Ovary (tissue), 9 donors: Measurements from ENCODE around the gene DLK1. TPM values are rescaled to one million over a fixed set of nuclear protein-coding genes. Genes with fewer than 3 reads are reported as not detected.

Source experiments
- DNase-seq, 5 donors: peaks; one replicate each; pipeline ENCODE4 v3.0.0-alpha.2; 2019 to 2020
- H3K27ac ChIP-seq, 2 donors: fragments of 200-600 bp; one replicate each; pipeline versions ENCODE4 v1.5.1 to v1.8.0; 2019 to 2022
- H3K27me3 ChIP-seq: fragments of 200-600 bp; one replicate; pipeline ENCODE4 v1.8.0; 2022
- H3K36me3 ChIP-seq: fragments of 200-600 bp; sonication (generic); one replicate; pipeline ENCODE4 v1.5.1; 2019
- H3K4me1 ChIP-seq: one replicate; pipeline ENCODE4 v1.8.1; 2013; ENCODE audit warnings: mild to moderate bottlenecking, moderate library complexity; ENCODE audit not compliant: insufficient read depth
- H3K4me3 ChIP-seq: fragments of 200-600 bp; sonication (generic); one replicate; pipeline ENCODE4 v1.5.1; 2017
- H3K9me3 ChIP-seq, 2 donors: fragments of 200-600 bp in 1 of 2; sonication (generic) in 1 of 2; one replicate each; pipeline versions ENCODE4 v1.5.1 to v1.8.1; 2013 to 2019; ENCODE audit warnings: mild to moderate bottlenecking in 1 of 2, moderate library complexity in 1 of 2
- EP300 ChIP-seq: sonication (generic); formaldehyde crosslinking; IDR thresholded peaks from one replicate; pipeline ENCODE4 v1.6.1; 2017; ENCODE audit warnings: antibody characterized with exemption
- POLR2A ChIP-seq: fragments of 450-650 bp; IDR thresholded peaks from one replicate; pipeline ENCODE4 v1.6.1; 2017; ENCODE audit warnings: antibody characterized with exemption, mild to moderate bottlenecking, moderate library complexity
- WGBS, 3 donors: extraction: QIAGEN DNeasy Blood & Tissue Kit in 1 of 3; methylation state at CpG; one replicate each; pipeline versions ENCODE4 v1.1.5 to v1.1.7; 2013 to 2017; 5-methylcytosine and 5-hydroxymethylcytosine counted together
- intact Hi-C, 4 donors: fragments of 100-400 bp; cut with DNase I; formaldehyde crosslinking; loops; one replicate each; pipeline versions ENCODE4 v1.11.0 to v1.15.1; 2022 to 2023
- polyA plus RNA-seq, 2 donors: library from polyadenylated mRNA; stranded (reverse); fragments of 200-250 nt in 1 of 2; fragments of 350-450 nt in 1 of 2; fragmentation: Illumina TruSeq in 1 of 2; extraction: RNeasy Lipid Tissue Mini Kit (QIAGEN cat#74804) in 1 of 2; gene quantifications; one replicate each; pipeline ENCODE4 v1.2.3, GENCODE V29; 2013 to 2014
- total RNA-seq, 7 donors: library from RNA; depleted of rRNA in 2 of 7; stranded (reverse); fragments of >200 nt in 2 of 7; fragmentation: NEBNext Ultra II Directional in 3 of 7; extraction: Animal tissue kit (Norgen Biotek cat#: 25700) in 3 of 7; gene quantifications; one replicate each; pipeline versions ENCODE4 v1.1.0 to v1.2.4, GENCODE V29; 2016 to 2023
- TF ChIP-seq, protein P1 (sequence below), 3 donors: fragments of 450-650 bp in 2 of 3; fragments of 200-600 bp in 1 of 3; IDR thresholded peaks; one replicate each; pipeline versions ENCODE4 v1.5.1 to v1.8.0; 2016 to 2022; ENCODE audit warnings: antibody characterized with exemption in 3 of 3, mild to moderate bottlenecking in 1 of 3
- donor health status: DM: no; HTN: no; CAD: no; lungs with moderate emphysema.
- donor health status: DM: no; HTN: no; CAD: no.
- donor health status: Bipolar disorder and iron deficiency.
- donor health status: DM: yes; HTN: yes; CAD: no.
- donor health status: DM: no; HTN: no; CAD: no.
- donor health status: DM: yes; HTN: yes; CAD: no.

Gene DLK1
- total and polyA plus RNA-seq, 9 donors, result 34.2 to 1,875 (median 108) TPM

DNA sequence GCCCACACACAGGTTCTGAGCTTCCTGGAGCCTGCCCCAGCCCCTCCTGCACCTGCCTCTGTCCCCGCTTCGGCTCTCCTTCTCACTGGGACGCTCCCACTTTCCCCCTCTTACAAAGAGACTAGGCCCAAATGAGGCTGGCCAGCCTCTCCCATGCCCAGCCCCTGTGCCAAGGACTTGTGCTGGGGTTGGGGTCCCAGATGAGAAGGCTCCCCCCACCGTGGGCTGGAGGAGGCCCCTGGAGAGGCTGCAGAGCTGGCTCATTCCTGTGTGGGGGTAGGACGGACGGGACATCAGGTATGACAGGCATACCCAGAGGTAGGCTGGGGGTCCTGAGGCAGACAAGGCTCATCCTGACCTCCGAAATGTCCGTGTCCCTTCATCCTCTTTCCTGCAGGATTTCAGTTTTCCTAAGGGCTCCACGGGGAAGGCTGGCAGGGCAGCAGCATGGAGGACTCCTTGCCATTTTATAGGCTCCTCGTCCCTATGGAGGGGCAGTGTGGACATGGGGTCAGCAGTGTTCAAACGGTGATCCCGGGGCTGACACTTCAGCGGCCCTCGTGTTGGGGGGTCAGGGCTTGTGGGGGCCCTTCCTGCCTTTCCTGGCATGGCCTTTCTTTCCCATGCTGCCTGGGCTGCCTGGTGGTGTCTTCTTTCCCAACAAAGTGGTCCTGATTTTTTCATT is 50.1 kb downstream of the DLK1 start:
- 76 to 90% (median 84%) methylated on average over 14 of the region's 14 CpGs for WGBS, 3 donors
- Histone ChIP-seq H3K27ac (no peak overlapping the region), H3K4me1 (peaks cover 2% of the 10 kb centered on the region), H3K4me3 (no peak overlapping the region), H3K27me3 (no peaks in the 10 kb centered on the region), H3K9me3 (no peaks in the 10 kb centered on the region), H3K36me3 (no peaks in the 10 kb centered on the region)
- intact Hi-C loops, result loop anchor here in 1 of 4 donors (5.0 kb wide), 1 partner anchor 325 kb away; no protein-coding TSS in a partner anchor
- TF ChIP-seq, protein P1, sequence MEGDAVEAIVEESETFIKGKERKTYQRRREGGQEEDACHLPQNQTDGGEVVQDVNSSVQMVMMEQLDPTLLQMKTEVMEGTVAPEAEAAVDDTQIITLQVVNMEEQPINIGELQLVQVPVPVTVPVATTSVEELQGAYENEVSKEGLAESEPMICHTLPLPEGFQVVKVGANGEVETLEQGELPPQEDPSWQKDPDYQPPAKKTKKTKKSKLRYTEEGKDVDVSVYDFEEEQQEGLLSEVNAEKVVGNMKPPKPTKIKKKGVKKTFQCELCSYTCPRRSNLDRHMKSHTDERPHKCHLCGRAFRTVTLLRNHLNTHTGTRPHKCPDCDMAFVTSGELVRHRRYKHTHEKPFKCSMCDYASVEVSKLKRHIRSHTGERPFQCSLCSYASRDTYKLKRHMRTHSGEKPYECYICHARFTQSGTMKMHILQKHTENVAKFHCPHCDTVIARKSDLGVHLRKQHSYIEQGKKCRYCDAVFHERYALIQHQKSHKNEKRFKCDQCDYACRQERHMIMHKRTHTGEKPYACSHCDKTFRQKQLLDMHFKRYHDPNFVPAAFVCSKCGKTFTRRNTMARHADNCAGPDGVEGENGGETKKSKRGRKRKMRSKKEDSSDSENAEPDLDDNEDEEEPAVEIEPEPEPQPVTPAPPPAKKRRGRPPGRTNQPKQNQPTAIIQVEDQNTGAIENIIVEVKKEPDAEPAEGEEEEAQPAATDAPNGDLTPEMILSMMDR (IDR thresholded peaks at IDR 0.05), result no peak
- peak in 1 of 5 donors; percentile 10 for DNase-seq

DNA sequence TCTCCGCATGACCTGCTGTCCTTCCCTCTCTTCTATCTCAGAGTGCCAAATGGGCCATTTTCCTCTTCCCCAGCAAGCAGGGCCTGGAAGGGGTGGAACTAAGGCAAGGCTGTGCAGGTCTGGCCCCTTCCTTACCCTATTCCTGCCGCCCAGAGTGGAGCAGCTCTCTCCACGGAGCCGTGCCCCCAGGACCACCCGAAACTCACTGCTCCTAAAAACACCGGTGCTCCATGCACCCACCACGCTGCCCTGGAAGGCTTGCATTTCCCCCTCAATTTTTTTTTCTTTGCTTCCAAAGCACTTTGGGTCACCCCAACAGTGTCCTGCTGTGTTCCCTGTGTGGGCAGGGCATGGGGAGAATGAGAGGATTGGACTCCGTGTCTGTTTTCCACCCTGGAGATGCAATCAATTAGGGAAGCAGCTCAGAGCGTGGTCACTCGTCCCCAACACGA is 50.7 kb downstream of the DLK1 start:
- H3K36me3 ChIP-seq, result no peaks in the 10 kb centered on the region
- TF ChIP-seq, protein P1 (IDR thresholded peaks at IDR 0.05), result no peak
- TF ChIP-seq EP300 (no peak), POLR2A (no peak)
- peak in 1 of 5 donors; percentile 4 for DNase-seq
- no peak overlapping the region for H3K4me3 ChIP-seq
- no peak overlapping the region for H3K27ac ChIP-seq
- H3K27me3 ChIP-seq, result no peaks in the 10 kb centered on the region
- WGBS, 3 donors, result 86 to 91% (median 88%) methylated on average over 11 of the region's 11 CpGs
- H3K9me3 ChIP-seq, result no peaks in the 10 kb centered on the region
- intact Hi-C loops, result loop anchor here in 1 of 4 donors (5.0 kb wide), 1 partner anchor 325 kb away; no protein-coding TSS in a partner anchor
- peaks cover 2% of the 10 kb centered on the region for H3K4me1 ChIP-seq

DNA sequence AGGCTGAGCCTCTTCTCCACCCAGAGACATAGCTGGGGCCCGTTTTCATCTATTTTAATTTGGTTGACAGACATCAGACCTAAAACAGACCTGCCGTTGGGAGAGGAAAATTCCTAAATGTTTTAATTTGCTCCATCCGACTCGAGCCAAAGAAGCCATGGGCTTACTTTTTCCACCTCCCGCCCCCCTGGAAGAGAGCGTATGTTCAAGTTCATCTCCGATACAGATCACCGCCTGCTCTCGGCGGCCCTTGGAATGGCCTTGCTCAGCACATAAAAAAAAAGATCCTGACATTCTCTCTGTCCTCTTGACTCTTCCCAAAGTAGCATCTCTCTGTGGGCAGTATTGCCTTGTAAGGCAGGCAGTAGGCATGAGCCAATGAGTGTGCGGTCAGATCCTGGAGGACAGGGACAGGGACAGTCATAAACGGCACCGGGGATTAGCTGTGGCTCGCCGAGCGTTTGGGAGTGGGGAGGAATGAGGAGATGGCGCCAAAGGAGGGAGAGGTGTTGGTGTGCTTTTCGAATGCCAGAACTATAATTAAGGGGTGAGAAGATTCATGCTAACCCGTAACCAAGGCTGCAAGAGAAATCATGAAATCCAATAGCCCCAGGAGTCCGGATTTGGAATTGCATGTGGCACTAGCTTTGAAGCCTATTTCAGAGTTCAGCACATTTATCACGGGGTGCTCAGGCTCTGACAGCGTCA is 51.3 kb downstream of the DLK1 start:
- Histone ChIP-seq H3K4me1 (peaks cover 2% of the 10 kb centered on the region), H3K9me3 (no peaks in the 10 kb centered on the region), H3K27me3 (no peaks in the 10 kb centered on the region), H3K27ac (no peak overlapping the region), H3K36me3 (no peaks in the 10 kb centered on the region), H3K4me3 (no peak overlapping the region)
- peak in 1 of 5 donors; percentile 10 for DNase-seq
- 77 to 80% (median 78%) methylated on average over 22 of the region's 22 CpGs for WGBS, 3 donors
- intact Hi-C loops, result loop anchor here in 1 of 4 donors (5.0 kb wide), 1 partner anchor 324 kb away; no protein-coding TSS in a partner anchor
- TF ChIP-seq POLR2A (no peak), EP300 (no peak)
- TF ChIP-seq, protein P1 (IDR thresholded peaks at IDR 0.05), result no peak

DNA sequence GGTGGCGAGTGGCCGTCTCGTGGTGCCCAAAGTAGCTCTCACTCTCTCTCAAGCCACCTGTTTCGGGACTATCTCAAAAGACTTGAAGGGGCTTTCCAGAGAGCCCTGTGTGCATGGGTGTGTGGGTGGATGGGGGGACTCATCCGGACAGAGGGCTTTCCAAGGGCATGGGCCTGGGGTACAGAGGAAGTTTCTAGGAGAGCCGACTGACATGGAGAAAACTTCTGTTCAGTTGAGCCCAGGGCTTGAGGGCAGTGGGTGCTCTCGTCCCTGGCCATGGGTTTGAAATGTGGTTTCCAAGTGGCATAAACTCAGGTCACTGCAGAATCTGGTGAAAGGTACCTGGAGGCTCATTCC is 51.8 kb downstream of the DLK1 start:
- Histone ChIP-seq H3K27me3 (no peaks in the 10 kb centered on the region), H3K27ac (no peak overlapping the region), H3K4me1 (peaks cover 2% of the 10 kb centered on the region), H3K4me3 (no peak overlapping the region), H3K36me3 (no peaks in the 10 kb centered on the region), H3K9me3 (no peaks in the 10 kb centered on the region)
- no peak for TF ChIP-seq POLR2A
- TF ChIP-seq EP300, result no peak
- TF ChIP-seq, protein P1 (IDR thresholded peaks at IDR 0.05), result no peak
- intact Hi-C loops, result loop anchor here in 1 of 4 donors (5.0 kb wide), 1 partner anchor 324 kb away; no protein-coding TSS in a partner anchor
- no peak for DNase-seq
- WGBS, 3 donors, result 80 to 89% (median 83%) methylated on average over 7 of the region's 7 CpGs
